Breast epithelium (tissue), 3 donors: ENCODE results near the gene APC2.

Experiments
- CTCF ChIP-seq, 3 donors: fragments of 450-650 bp; IDR thresholded peaks; one replicate each; pipeline ENCODE4 v1.5.1; 2016 to 2017; ENCODE audit warnings: antibody characterized with exemption in 3 of 3, mild to moderate bottlenecking in 3 of 3, moderate library complexity in 3 of 3
- POLR2AphosphoS5 ChIP-seq, 3 donors: sonication (generic); formaldehyde crosslinking; IDR thresholded peaks; one replicate each; pipeline ENCODE4 v1.6.1; 2017; ENCODE audit warnings: antibody characterized with exemption in 3 of 3

- TF ChIP-seq CTCF (IDR thresholded peaks at IDR 0.05) (no peak), POLR2AphosphoS5 (IDR thresholded peaks at IDR 0.05) (no peak)
Observed at GRCh38 chr19:1420590-1420989, 29.3 kb upstream of the APC2 start.
